ENCODE data around the gene ZNF564. TPM values are rescaled to one million over a fixed set of nuclear protein-coding genes. Genes with fewer than 3 reads are reported as not detected.

ZNF564 gene
- total and polyA plus RNA-seq, 2 of the 13 experiments (the other 11 are each of a cell fraction or from before 2014, with no cell fraction given) = 2.3 to 11.1 TPM

- peak; percentile 47; the same call in 1 of the 2 replicates for TF ChIP-seq ZBTB33 (CRISPR knock-in tag; IDR thresholded peaks at IDR 0.05)
- peak; percentile 92; the same call in 1 of the 2 replicates for TF ChIP-seq SP4 (CRISPR knock-in tag; IDR thresholded peaks at IDR 0.05)
- TF ChIP-seq ZNF44 (CRISPR knock-in tag; IDR thresholded peaks at IDR 0.05) = no peak
- no peak for TF ChIP-seq ZSCAN25 (CRISPR knock-in tag; IDR thresholded peaks at IDR 0.05)
- TF ChIP-seq ZNF510 (CRISPR knock-in tag; IDR thresholded peaks at IDR 0.05; ENCODE audit: low read depth) = peak; percentile 81; the same call in 1 of the 2 replicates
- TF ChIP-seq ZNF142 (CRISPR knock-in tag; IDR thresholded peaks at IDR 0.05) = no peak
- no peak; the same call in 1 of the 2 replicates for TF ChIP-seq ZNF367 (CRISPR knock-in tag; IDR thresholded peaks at IDR 0.05; ENCODE audit: borderline replicate concordance)
- peak; percentile 83; the same call in 1 of the 2 replicates for TF ChIP-seq KDM5B (CRISPR knock-in tag; IDR thresholded peaks at IDR 0.05; ENCODE audit: borderline replicate concordance)
- TF ChIP-seq ZNF615 (CRISPR knock-in tag; IDR thresholded peaks at IDR 0.05; ENCODE audit: borderline replicate concordance) = no peak
- peak in 1 of 2 experiments; percentile 60; a peak in 1 of 4 replicates for TF ChIP-seq ATF4 (CRISPR knock-in tag; IDR thresholded peaks at IDR 0.05)
- no peak for TF ChIP-seq TBL1XR1 (IDR thresholded peaks at IDR 0.05; ENCODE audit: borderline replicate concordance, low read length, partially characterized antibody)
- peak; percentile 77; the same call in 1 of the 2 replicates for TF ChIP-seq HES4 (CRISPR knock-in tag; IDR thresholded peaks at IDR 0.05; ENCODE audit: borderline replicate concordance)
- no peak for TF ChIP-seq STAT5B (CRISPR knock-in tag; IDR thresholded peaks at IDR 0.05)
- peak; percentile 81; the same call in 1 of the 2 replicates for TF ChIP-seq ATF7-NPFF (CRISPR knock-in tag; IDR thresholded peaks at IDR 0.05; ENCODE audit: low read depth)
- peak; percentile 61; the same call in 1 of the 2 replicates for TF ChIP-seq SAFB2 (CRISPR knock-in tag; IDR thresholded peaks at IDR 0.05; ENCODE audit: borderline replicate concordance, low read depth)
- TF ChIP-seq ZNF431 (CRISPR knock-in tag; IDR thresholded peaks at IDR 0.05; ENCODE audit: borderline replicate concordance, low read depth) = no peak
- no peak; the same call in 1 of the 2 replicates for TF ChIP-seq ESRRA (CRISPR knock-in tag; IDR thresholded peaks at IDR 0.05; ENCODE audit: low read depth)
Observed at GRCh38 chr19:12495002-12495802, 56.1 kb downstream of the ZNF564 start (continued).
